GM18526 (cell line): ENCODE results near the gene RENBP.

Experiments
- POLR2A ChIP-seq: IDR thresholded peaks from 3 replicates; pipeline ENCODE4 v1.6.1; 2011; ENCODE audit not compliant: insufficient read length; ENCODE audit errors: extremely low read depth

The RENBP gene

GRCh38 chrX:153933748-153934147 is 10.7 kb downstream of the RENBP start:
- TF ChIP-seq POLR2A = no peak

GRCh38 chrX:153932220-153932915 is 12.1 kb downstream of the RENBP start:
- TF ChIP-seq POLR2A = no peak

- TF ChIP-seq POLR2A = no peak
These were observed 12.7 kb downstream of the RENBP start for GRCh38 chrX:153931748-153932147.

- TF ChIP-seq POLR2A = no peak
These were observed 13.3 kb downstream of the RENBP start for GRCh38 chrX:153931151-153931550.

- TF ChIP-seq POLR2A = no peak
These were observed 14.2 kb downstream of the RENBP start for GRCh38 chrX:153930011-153930910.

- no peak for TF ChIP-seq POLR2A
These were observed 14.9 kb downstream of the RENBP start for GRCh38 chrX:153929576-153929975.

- no peak for TF ChIP-seq POLR2A
These were observed 15.6 kb downstream of the RENBP start for GRCh38 chrX:153928846-153929245.

- TF ChIP-seq POLR2A = peak; percentile 76
These were observed 16.3 kb downstream of the RENBP start for GRCh38 chrX:153927922-153928760.

GRCh38 chrX:153927672-153927921 is 16.8 kb downstream of the RENBP start:
- no peak for TF ChIP-seq POLR2A

GRCh38 chrX:153926858-153927671 is 17.4 kb downstream of the RENBP start:
- TF ChIP-seq POLR2A = peak; percentile 43

GRCh38 chrX:153926552-153926857 is 17.9 kb downstream of the RENBP start:
- peak; percentile 43 for TF ChIP-seq POLR2A

GRCh38 chrX:153925739-153926551 is 18.5 kb downstream of the RENBP start, which contains the start of gene ARHGAP4:
Gene ARHGAP4 (minus strand): TSS chrX:153926264. CDS start chrX:153926202, 62 bp downstream.
- peak; percentile 14 for TF ChIP-seq POLR2A

GRCh38 chrX:153925387-153925738 is 19.1 kb downstream of the RENBP start:
- peak; percentile 95 for TF ChIP-seq POLR2A

GRCh38 chrX:153924149-153924861 is 20.1 kb downstream of the RENBP start:
- TF ChIP-seq POLR2A = no peak
